ENCODE measurements around the gene GTF2H1. TPM values are rescaled to one million over a fixed set of nuclear protein-coding genes. Genes with fewer than 3 reads are reported as not detected.

Gene GTF2H1
- total and polyA plus RNA-seq, 8 donors, result 30.6 to 73.3 (median 64.5) TPM

GRCh38 chr11:18332302-18332701 lies 9.9 kb downstream of the GTF2H1 start:
- TF ChIP-seq, protein P1, sequence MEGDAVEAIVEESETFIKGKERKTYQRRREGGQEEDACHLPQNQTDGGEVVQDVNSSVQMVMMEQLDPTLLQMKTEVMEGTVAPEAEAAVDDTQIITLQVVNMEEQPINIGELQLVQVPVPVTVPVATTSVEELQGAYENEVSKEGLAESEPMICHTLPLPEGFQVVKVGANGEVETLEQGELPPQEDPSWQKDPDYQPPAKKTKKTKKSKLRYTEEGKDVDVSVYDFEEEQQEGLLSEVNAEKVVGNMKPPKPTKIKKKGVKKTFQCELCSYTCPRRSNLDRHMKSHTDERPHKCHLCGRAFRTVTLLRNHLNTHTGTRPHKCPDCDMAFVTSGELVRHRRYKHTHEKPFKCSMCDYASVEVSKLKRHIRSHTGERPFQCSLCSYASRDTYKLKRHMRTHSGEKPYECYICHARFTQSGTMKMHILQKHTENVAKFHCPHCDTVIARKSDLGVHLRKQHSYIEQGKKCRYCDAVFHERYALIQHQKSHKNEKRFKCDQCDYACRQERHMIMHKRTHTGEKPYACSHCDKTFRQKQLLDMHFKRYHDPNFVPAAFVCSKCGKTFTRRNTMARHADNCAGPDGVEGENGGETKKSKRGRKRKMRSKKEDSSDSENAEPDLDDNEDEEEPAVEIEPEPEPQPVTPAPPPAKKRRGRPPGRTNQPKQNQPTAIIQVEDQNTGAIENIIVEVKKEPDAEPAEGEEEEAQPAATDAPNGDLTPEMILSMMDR (IDR thresholded peaks at IDR 0.05), result no peak
- H3K27ac ChIP-seq, result no peak overlapping the region
- intact Hi-C loops (cut with DNase I), result no loop called here
- H3K9me3 ChIP-seq, result no peaks in the 10 kb centered on the region
- peaks cover 0 to 23% of the 10 kb centered on the region in 2 donors for H3K4me1 ChIP-seq
- H3K27me3 ChIP-seq, result no peaks in the 10 kb centered on the region
- H3K4me3 ChIP-seq, result no peak overlapping the region
- DNase-seq (no peak), ATAC-seq (no peak)
- H3K36me3 ChIP-seq, result peaks cover 0 to 96% of the 10 kb centered on the region in 2 donors

GRCh38 chr11:18332891-18333290 lies 10.5 kb downstream of the GTF2H1 start:
- Histone ChIP-seq H3K27me3 (no peaks in the 10 kb centered on the region), H3K36me3 (peaks cover 0 to 96% of the 10 kb centered on the region in 2 donors), H3K4me3 (no peak overlapping the region), H3K9me3 (no peaks in the 10 kb centered on the region), H3K4me1 (peaks cover 0 to 18% of the 10 kb centered on the region in 2 donors), H3K27ac (no peak overlapping the region)
- DNase-seq, result no peak
- ATAC-seq, result no peak
- TF ChIP-seq, protein P1 (IDR thresholded peaks at IDR 0.05), result no peak
- intact Hi-C loops (cut with DNase I), result no loop called here

DNA sequence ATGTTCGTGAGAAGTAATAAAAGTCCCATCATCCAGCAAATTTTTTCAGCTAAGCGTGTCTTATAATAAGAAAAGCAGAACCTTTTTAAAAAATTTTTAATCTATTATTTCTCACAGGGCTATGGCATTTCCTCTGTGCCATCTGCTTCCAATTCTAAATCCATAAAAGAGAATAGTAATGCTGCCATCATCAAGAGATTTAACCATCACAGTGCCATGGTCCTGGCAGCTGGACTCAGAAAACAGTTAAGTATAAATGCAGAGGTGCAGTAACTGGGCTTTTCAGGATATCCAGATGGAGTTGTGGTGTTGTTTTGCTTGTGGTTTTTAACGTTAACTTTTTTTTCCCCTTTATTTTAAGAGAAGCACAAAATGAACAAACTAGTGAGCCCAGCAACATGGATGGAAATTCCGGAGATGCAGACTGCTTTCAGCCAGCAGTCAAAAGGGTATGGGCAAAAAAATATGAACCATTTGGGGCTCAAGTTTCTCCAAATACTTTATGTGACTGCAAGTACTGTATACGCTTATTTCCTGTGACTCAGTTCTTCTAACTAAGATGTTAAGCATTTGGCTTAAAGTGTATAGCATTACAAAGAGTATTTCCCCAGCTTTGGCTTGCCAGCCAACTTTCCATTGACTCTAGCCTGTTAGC lies 25.2 kb downstream of the GTF2H1 start:
- intact Hi-C loops (cut with DNase I), result no loop called here
- peaks cover 0 to 90% of the 10 kb centered on the region in 2 donors for H3K36me3 ChIP-seq

GRCh38 chr11:18352581-18352980 lies 30.2 kb downstream of the GTF2H1 start:
- Histone ChIP-seq H3K4me3 (no peak overlapping the region), H3K36me3 (peaks cover 0 to 87% of the 10 kb centered on the region in 2 donors), H3K4me1 (no peaks in the 10 kb centered on the region), H3K27ac (no peak overlapping the region), H3K9me3 (no peaks in the 10 kb centered on the region), H3K27me3 (no peaks in the 10 kb centered on the region)
- DNase-seq (no peak), ATAC-seq (no peak)
- intact Hi-C loops (cut with DNase I), result no loop called here
- TF ChIP-seq, protein P1 (IDR thresholded peaks at IDR 0.05), result no peak

More for the DNA sequence above, 25.2 kb downstream of the GTF2H1 start:
- H3K27ac ChIP-seq, result no peak overlapping the region
- TF ChIP-seq, protein P1 (IDR thresholded peaks at IDR 0.05), result no peak
- no peak for DNase-seq
- ATAC-seq, result no peak
- no peak overlapping the region for H3K4me3 ChIP-seq
- no peaks in the 10 kb centered on the region for H3K4me1 ChIP-seq
- no peaks in the 10 kb centered on the region for H3K9me3 ChIP-seq
- H3K27me3 ChIP-seq, result no peaks in the 10 kb centered on the region

DNA sequence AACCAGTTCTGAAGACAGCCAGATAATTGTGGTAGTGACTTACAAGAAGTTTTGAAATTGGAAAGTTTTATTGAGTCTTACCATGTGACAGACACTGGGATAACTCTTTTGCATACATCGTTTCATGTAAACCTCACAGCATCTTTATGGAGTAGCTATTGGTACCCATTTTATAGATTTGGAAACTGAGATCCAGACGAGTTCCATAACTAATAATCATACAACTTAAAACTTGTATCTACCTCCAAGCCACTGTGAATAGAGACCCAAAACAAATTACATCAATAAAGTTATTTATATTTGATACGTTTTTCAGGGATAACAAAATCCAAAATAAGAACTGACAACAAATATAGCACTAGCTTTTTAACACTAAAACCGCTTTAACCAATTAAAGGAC lies 36.3 kb downstream of the GTF2H1 start:
- ATAC-seq (no peak), DNase-seq (no peak)
- H3K36me3 ChIP-seq, result peaks cover 7 to 97% of the 10 kb centered on the region in 2 donors
- H3K27ac ChIP-seq, result no peak overlapping the region
- H3K4me1 ChIP-seq, result no peaks in the 10 kb centered on the region
- intact Hi-C loops (cut with DNase I), result no loop called here
- TF ChIP-seq, protein P1 (IDR thresholded peaks at IDR 0.05), result no peak
- no peaks in the 10 kb centered on the region for H3K27me3 ChIP-seq
- no peak overlapping the region for H3K4me3 ChIP-seq
- no peaks in the 10 kb centered on the region for H3K9me3 ChIP-seq
